NB4 (cell line): ENCODE measurements around the gene B3GAT3.
"Not testable (repeated sequence)": the region's sequence is repeated elsewhere in the genome, so short reads cannot be mapped to it uniquely, and the experiment has no call there.

ENCODE experiments used
- MYC ChIP-seq: IDR thresholded peaks from 2 replicates; pipeline ENCODE4 v1.6.1; 2011; ENCODE audit warnings: low read depth, low read length
- POLR2A ChIP-seq: IDR thresholded peaks from 2 replicates; pipeline ENCODE4 v1.6.1; 2011; ENCODE audit warnings: mild to moderate bottlenecking; ENCODE audit not compliant: insufficient read length; ENCODE audit errors: extremely low read depth
- TF ChIP-seq, protein P1 (sequence below): IDR thresholded peaks from one replicate; pipeline ENCODE4 v1.5.1; 2012; ENCODE audit warnings: low read depth, low read length
- TF ChIP-seq, protein P2 (sequence below): IDR thresholded peaks from 2 replicates; pipeline ENCODE4 v1.6.1; 2011; ENCODE audit warnings: low read depth, low read length

DNA sequence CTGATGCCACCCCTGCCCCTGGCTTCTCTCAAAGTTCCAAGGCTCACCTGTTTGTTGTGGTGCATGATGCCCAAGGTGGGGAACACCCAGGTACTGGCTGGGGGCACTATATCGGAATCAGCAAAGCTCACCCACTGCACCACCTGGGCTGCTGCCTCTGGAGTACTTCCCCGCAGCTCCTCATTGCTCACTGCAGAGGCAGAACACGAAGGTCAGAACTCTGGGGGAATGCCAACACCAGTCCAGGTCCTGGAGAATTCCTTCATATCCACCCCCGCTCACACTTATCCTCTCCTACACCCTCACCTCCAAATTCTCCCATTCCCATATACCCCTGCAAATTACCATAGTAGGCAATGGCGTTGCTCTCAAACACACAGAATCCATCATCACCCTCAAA is 50.3 kb downstream of the B3GAT3 start:
- TF ChIP-seq, protein P1, sequence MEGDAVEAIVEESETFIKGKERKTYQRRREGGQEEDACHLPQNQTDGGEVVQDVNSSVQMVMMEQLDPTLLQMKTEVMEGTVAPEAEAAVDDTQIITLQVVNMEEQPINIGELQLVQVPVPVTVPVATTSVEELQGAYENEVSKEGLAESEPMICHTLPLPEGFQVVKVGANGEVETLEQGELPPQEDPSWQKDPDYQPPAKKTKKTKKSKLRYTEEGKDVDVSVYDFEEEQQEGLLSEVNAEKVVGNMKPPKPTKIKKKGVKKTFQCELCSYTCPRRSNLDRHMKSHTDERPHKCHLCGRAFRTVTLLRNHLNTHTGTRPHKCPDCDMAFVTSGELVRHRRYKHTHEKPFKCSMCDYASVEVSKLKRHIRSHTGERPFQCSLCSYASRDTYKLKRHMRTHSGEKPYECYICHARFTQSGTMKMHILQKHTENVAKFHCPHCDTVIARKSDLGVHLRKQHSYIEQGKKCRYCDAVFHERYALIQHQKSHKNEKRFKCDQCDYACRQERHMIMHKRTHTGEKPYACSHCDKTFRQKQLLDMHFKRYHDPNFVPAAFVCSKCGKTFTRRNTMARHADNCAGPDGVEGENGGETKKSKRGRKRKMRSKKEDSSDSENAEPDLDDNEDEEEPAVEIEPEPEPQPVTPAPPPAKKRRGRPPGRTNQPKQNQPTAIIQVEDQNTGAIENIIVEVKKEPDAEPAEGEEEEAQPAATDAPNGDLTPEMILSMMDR, result not testable (repeated sequence)
- TF ChIP-seq POLR2A, MYC: not testable (repeated sequence)
- TF ChIP-seq, protein P2, sequence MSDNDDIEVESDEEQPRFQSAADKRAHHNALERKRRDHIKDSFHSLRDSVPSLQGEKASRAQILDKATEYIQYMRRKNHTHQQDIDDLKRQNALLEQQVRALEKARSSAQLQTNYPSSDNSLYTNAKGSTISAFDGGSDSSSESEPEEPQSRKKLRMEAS, result not testable (repeated sequence)
